GM21526 (cell line): Measurements from ENCODE around the gene CYTH1.

ENCODE experiments used
- ATAC-seq: cut with Tn5 transposase; IDR thresholded peaks from one replicate; pipeline ENCODE4 v1.9.1; 2021; ENCODE audit warnings: moderate library complexity; ENCODE audit not compliant: unreplicated experiment, low FRiP score

The CYTH1 gene

DNA sequence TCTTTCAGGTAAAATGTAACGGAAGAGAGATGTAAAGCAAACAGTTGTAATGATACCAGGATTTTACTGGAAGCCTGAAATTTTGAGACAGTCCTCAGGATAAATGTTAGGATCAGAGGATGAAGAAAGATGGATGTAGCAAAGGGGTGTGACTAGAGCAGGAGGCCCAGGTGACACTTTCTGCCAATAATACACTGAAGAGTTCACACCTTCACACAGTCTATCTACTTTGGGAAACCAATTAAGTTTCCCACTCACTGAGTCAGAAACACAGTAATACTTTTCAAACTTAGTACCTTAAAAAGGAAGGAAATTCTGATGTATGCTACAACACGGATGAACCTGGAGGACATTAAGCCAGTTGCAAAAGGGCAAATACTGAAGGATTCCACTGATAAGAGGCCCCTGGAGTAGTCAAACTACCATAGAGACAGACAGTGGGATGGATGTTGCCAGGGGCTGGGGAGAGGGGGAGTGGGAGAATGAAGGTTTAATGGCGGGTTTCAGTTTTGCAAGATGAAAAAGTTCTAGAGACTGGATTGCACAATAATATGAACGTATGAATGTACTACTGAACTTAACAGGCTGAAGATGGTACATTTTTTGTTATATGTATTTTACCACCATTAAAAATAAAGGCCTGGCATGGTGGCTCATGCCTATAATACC, 62.3 kb downstream of the CYTH1 start:
- no peak for ATAC-seq

DNA sequence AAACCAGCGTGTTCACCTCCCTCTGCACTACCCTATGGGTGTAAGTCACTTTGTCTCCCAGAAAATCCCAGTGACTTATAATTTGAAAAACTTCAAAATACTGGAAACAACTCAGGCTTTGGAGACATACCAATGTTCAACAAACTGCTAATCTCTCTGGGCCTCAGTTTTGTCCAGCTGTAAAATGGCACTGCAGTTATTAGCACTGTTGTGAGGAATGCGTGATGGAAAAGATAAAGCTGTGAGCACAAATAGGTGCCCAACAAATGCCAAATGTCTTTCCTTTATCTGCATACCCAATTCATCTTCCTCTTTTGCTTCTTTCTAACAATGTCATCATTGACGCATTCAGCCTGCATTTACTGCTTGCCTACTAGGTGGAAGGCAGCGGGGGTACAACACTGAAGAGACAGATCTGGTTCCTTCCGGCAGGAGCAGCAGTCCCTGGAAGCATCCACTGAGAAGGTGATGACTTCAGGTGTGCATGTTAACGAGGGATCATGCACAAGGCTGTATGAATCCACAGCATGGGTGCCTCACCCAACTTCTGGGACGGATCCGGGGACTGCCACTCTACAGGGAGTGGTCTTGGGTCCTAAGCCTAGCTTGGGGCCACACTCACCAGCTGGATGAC, 63.4 kb downstream of the CYTH1 start:
- ATAC-seq = no peak

DNA sequence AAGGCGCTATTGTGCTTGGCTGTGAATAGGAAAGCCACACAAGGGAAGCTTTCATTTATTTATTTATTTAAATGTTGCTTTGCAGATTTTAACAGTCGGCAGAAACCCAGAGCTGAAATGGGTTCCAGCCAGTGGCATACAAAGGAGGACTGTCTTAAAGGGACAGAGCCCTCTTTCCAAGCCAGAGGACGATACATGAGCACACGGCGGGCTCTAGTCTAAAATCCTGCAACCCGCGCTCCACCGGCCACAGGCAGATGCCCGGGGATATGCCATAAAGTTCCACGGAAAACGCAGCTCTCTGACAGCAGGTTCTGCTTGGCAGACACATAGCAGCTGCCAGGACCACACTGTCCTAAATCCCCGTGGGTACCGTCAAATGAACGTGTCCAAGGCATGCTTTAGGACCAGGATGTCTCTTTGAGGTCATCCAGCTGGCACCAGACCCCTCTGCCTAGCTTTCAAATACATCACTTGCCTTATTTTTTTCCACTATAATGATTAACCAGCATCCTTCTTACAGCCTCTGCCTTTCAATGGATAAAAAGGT, 64.6 kb downstream of the CYTH1 start:
- no peak for ATAC-seq

DNA sequence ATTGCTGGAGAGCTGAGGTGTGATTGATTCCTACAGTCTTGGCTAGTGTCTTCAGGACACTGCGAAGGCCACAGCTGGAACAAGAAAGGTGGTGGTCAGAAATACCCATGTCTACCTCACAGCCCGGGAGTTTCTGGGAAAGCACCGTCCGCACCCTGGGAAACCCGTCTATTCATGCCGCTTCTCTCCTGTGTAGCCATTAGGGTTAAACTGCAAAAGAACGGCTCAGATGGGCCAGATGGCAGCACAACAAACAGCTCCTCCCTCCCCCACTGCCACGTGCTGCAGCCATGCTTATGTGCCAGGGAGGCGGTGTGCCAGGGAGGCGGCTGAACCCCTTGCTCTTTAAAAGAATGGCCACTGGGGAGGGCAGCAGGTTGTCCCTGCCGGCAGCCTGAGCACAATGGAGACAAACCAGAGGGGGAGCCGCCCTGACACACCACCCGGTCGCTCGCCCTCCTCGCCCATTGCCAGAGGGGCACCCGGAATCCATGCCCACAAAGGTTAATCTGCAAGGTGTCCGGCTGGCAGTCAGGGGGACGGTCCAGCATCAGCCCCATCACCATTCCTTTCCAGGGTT, 65.2 kb downstream of the CYTH1 start:
- ATAC-seq = no peak

DNA sequence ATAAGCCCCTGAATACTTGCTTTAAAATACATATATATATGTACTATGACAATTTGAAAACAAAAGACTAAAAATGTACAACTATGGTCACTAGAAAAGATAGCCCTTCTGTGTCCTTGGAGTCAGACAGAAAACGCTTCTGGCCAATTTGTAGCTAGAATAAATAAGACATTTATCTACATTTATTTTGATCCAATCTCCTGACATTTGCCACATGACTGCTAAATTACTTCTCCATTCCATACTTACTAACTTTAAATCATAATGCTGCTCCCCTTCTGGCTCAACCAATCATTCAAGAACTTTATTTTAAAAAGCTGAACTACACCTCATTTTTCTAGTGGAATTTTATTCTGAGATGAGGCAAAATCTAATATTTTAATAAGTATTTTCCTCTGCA, 65.8 kb downstream of the CYTH1 start:
- no peak for ATAC-seq

DNA sequence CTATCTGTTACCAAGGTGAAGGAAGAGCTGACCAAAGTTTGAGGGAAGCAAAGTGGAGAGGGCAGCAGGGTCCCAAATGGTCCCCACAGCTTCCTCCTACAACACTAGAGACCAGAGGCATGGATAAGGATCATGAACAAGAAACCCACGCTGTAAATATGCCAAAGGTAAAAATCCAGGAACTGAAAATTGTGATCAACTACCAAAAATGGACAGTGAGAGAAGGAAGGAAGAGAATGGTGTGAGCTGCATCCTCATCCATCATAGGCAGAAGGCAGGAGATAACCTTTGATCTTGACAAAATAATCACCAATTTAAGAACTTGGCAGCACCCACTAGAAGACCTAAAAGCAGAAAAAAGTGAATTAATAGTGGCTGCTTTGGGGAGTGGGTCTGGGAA, 66.2 kb downstream of the CYTH1 start:
- no peak for ATAC-seq

DNA sequence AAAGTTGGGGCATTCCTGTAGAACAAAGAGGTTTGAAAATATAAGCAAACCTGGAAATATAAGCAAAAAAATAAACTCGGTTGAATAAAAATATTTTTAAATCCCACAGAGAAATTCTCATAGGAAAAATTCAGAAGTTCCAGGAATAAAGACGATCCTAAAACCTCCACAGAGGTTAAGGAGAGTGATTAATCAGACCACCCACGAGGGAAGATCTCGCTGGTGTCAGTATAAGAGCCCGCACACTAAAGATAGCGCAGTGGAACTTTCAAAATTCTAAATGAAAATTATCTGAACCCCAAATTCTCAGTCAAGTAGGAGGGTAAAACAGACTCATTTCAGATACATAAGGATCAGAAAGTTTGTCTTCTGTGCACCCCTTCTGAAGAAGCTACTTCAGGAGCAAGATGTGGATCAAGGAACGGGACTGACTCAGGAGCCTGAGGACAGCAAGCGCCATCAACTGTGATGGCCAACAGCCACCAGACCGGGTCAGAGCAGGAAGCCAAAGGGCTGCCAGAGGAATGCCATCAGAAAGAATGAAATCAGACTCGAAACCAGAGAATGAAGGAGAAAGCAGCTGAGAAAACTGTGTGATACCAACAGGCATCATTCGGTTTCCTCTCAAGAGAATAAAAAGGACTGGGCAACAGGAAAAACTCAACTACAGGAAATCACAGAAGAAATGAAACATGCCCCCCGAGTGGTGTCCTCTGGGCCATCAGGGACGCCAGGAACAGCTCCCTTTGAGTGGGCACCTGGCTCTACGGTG, 66.9 kb downstream of the CYTH1 start:
- no peak for ATAC-seq

DNA sequence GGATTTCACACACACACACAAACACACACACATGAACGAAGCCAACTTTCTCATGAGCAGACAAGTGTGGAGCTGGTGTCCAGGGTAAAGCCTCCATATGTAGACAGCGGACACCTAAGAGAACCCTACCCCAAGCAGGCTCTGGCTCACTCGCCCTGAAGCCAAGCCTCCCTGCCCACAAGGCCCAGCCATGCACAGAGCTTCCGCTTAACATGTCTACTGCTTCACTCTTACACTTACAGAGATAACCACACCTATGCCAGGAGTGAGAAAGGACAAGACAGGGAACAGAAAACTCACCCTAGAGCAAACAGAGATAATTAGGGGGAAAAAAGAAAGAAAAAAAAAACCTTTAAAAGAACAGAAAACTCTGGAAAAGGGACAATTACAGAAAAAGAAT, 67.5 kb downstream of the CYTH1 start:
- ATAC-seq = no peak

DNA sequence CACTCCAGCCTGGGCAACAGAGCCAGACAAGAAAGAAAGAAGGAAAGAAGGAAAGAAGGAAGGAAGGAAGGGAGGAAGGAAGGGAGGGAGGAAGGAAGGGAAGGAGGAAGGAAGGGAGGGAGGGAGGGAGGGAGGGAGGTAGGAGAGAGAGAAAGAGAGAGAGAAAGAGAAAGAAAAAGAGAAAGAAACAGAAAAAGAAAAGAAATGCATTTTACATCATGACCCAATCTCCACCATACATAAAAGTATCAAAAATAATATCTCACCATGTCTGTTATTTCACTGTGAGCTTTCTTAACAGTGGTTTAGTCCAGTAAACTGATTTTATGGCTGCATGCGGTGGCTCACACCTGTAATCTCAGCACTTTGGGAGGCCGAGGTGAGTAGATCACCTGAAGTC, 70.0 kb downstream of the CYTH1 start:
- no peak for ATAC-seq

DNA sequence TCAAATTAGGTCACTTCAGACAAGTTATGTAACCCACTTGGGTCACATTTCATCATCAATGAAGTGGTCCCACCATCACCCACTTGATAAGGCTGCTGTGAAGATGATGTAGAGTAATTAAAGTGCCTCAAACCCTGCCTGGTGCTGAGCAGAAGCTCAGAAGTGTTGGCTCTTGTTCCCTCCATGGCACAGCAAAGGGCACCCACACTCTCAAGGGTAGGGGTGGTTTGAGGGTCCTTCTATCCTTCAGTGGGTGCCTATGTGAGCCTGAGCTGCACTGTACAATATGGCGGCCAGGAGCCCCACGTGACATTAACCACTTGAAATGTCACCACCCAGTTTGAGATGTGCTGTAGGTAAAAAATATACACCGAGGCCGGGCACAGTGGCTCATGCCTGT, 71.5 kb downstream of the CYTH1 start:
- no peak for ATAC-seq

DNA sequence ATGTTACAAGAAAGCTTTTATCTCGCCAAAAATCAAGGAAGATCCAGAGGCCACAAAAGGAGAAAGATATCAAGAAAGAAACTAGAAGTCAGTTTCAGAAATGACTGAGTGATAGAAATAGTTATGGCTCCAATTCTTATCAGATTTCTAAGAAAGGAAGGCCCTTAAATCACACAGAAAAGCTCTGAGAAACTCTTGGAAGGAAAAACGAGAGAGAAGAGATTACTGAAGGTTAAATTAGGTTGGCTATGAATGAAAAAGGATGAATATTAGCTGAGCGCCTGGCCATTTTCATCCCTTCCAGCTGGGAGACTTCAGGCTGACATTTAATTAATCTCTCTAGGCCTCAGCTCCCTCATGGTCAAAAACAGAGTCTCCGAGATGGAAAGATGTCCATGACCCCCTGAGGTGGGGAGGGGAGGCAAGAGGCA, 72.3 kb downstream of the CYTH1 start:
- ATAC-seq = no peak

DNA sequence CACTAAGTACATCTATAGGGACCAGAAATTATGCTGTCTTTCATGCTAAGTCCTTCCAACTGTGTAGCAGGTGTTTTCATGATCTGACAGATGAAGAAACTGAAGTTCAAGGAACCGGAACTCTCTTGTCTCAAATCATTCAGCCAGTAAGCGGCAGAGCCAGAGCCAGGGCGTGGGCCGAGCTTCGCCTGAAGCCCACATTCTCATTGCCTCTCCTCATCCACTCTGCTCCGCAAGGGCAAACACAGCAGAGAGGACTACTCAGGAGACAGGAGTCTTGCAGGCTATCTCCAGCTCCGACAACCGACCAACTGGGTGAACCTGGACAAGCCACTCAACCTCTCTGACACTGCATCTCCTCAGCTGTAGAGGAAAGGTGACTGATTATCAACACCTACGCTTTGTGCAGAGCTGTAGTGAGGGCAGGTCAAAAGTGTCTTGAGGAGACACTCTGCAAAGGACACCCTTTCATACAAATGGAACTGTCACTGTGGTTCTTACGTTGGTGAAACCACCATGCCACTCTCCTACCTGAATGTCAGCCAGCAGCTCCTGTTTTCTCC, 72.9 kb downstream of the CYTH1 start:
- peak; percentile 46 for ATAC-seq

DNA sequence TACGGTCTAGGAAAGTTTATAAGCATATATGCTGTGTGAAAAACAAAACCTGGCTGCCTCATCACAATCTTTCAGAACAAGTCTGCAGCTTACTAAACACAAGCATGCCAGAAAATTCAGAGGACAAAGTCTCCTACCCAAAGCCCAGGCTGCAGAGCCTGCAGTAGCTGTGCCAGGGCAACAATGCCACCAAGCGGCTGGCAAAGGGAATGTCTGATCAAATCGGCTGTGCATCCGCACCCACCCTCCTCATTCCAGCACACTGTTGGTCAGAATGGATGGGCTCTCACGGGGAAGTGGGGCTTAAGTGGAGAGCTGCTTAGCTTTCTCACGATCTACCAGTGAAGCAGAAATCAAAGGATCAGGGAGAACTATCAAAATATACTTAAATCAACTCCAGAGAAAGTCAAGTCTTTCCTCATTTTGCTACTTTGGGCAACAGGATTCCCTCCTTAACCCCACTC, 73.5 kb downstream of the CYTH1 start:
- ATAC-seq = peak; percentile 38

DNA sequence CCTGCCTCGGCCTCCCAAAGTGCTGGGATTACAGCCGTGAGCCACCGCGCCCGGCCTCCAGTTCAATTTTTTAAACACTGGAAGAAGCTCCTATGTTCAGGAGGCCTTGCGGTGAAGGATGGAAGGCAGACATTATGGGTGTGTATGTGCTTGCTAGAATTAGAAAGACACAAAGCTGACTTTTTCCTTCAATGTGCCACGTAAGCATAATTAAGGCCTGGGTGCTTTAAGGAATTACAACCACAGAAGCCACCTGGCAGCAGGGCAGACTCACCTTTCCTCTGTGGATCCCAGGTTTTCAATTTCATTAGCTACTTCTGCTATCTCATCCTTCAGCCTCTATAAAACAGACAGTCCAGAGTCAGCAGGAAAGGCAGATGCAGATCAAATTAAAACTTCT, 74.2 kb downstream of the CYTH1 start:
- ATAC-seq = no peak

DNA sequence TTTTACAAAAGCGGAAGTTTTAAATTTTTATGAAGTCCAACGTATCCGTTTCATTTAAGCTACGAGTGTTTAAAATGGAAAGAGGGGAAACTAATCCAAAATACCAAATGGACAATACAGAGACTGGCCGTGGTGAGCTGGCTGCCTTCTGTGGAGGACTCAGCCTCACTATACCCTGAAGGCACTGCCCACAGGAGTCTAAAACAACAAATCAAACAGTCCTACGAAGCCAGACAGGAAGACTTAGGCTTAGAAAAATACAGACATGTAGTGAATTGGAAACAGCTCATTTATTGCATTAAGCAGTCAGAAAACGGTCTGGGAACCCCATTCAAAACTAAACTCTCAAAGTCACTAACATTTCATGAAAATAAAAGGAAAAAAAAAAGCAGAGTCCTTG, 75.1 kb downstream of the CYTH1 start:
- ATAC-seq = no peak

DNA sequence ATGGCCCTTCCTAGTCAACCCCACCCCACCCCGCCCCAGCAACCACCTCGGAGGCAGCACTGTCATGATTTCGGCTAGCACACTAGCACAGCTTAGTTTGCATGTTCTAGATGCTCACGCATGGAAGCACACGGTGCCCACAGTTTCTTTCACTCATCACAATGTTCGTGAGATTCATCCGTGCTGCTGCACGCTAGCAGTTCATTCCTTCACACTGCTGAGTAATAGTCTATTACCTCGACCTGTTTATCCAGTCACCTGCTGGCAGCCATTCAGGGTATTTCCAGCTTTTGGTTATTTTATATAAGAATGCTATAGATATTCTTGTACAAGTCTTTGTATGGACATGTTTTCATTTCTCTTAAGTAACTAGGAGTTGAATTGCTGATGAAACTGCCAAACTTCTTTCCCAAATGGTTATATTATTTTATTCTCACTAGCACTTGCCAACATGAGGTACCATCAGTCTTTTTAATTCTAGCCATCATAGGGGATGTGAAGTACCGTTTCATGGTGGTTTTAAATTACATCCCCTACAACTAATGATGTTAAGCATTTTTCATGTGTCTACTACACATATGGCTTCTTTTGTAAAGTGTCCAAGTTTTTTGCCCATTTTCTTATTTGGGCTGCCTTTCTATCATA, 75.7 kb downstream of the CYTH1 start:
- peak; percentile 38 for ATAC-seq

DNA sequence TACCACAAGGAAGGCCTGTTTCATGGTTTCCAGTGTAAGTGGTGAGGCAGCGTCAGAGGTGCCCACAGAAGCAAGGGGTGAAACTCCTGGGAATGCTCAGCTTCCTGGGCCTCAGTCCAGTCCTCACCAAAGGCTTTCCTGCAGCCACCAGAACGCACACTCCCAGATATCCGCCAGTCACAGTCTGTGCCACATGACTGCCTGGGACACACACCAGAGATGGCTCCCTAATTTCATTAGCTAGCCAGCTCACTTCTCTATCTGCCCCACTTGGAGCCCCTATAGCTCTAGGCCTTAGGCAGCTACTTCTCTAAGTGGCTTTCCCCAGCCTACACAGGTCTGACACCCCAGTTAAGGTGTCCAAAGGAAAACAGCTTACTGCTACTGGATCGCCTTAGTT, 77.0 kb downstream of the CYTH1 start:
- ATAC-seq = no peak

DNA sequence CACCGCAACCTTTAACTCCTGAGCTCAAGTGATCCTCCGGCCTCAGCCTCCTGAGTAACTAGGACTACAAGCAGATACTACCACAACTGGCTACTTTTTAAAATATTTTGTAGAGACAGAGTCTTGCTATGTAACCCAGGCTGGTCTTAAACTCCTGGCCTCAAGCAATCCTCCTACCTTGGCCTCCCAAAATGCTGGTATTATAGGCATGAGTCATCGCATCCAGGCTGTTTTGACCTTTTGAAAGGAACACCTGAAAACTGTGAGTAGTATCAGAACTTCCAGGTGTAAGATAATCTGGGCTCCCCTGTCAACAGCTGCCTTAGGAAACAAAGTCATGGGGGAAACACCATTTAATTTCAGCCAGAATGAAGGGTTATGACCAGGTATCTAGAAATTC, 77.5 kb downstream of the CYTH1 start:
- no peak for ATAC-seq

DNA sequence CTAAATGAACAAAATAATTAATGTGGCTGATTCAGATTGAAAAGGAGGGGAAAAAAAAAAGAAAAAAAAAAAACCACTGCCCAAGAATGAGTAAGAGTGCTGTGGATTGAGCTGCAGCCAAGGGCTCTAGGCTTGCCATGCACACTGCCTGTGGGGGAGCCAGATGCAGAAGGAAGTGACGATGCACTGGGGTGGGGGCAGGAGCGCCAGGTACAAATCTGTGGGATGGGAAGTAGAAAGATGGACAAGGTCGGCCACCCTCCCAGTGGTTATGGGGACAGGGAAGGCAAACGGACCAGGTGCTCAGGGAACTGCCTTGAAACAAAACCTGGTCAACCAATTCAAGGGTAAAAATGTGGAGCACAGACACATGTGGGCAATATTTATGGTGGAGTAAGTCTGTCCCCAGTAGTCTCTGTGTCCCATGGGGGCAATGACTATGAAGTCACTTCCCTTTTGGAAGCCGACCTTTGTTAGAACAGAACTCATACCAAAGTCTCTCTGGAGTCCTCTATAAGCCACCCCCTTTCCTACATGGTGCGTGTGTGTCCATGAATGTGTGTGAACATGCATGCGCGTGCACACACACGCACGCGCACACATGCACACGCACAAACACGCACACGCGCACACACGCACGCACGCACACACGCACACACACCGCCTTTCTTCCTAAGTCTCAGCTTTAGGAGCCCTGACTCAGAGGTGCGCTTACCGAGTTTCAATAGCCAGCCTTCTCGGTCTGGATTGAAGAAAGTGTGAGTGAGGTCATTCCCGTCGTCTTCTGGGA, 84.3 kb downstream of the CYTH1 start:
- ATAC-seq = no peak
